SK-N-MC (cell line): ENCODE measurements around the gene CCDC17.

Source experiments
- EZH2 ChIP-seq: fragments of 200-600 bp; sonication (generic); IDR thresholded peaks from one replicate; pipeline ENCODE4 v1.6.1; 2017; ENCODE audit warnings: antibody characterized with exemption
- FOXP2 ChIP-seq: optimal IDR thresholded peaks from 2 replicates; pipeline ENCODE3; 2011; ENCODE audit warnings: mild to moderate bottlenecking, moderate library complexity; ENCODE audit not compliant: insufficient read depth; ENCODE audit errors: extremely low read length, control extremely low read depth
- POLR2AphosphoS5 ChIP-seq: IDR thresholded peaks from 2 replicates; pipeline ENCODE4 v1.6.1; 2012; ENCODE audit warnings: mild to moderate bottlenecking, low read depth, low read length, borderline replicate concordance

DNA sequence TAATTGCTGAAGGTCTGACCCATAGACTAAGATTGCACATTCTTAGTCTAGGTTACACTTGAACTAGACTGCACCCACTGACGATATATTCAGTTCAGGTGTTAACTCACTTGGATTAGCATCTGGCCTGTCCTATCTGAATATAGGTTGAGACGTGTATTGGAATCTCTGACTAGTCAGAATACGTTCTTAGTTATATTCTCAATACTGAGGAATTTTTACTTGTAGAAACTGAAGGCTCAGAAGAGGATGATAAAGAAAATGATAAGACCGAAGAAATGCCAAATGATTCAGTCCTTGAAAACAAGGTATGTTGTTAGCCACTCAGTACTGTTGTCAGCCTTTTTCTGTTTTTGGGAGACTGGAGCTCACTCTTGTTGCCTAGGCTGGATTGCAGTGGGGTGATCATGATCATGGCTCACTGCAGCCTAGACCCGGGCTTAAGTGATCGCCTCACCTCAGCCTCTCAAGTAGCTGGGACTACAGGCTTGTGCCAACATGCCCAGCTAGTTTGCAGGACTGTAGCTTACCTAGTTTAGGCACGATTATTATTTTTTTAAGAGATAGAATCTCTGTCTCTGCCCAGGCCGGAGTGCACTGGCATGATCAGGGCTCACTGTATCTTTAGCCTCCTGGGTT, 10.8 kb downstream of the CCDC17 start:
- no peak for TF ChIP-seq POLR2AphosphoS5
- no peak for TF ChIP-seq EZH2
- no peak for TF ChIP-seq FOXP2
